Measurements from ENCODE around the gene DLL4. TPM values are rescaled to one million over a fixed set of nuclear protein-coding genes. Genes with fewer than 3 reads are reported as not detected.

DLL4 gene
- total RNA-seq, 1 donor from 2014 or later, result 15.2 TPM

DNA sequence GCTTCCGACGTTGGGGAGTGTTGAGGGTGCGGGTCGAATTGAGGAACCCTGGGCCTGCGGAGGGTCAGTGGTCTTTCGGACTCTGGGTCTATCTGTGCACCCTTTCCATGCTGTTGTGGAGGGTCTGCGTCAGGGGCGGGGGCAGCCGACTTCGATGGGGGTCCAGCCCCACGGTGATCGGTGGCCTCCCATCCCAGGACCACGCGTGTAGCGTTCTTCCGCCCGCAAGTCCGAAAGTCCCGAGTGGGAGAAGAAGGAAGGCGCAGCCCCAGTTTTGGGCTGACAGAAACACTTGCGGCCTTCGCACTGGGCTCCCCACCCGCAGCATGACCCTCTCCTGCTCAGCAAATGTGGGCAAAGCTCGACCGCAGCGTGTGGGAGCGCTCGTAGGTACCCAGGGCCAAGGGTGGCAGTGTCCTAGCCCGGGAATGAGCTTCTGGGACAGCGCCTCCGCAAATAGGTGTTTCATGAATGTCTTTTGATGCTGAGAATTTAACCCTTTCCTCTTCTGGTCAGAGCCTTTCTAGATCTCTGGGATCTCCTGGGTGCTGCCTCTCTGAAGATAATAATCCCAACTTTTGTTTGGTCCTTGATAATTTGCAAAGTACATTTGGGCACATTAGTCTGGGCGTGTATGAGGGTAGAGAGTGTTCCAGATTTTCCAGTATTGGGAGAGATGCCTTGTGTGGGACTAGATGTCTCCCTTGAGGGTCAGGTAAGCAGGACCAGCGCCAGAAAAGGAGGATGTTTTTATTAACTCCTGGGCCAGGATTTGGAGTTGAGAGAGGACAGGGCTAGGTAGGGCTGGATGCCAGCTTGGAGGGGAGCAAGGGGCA lies 2.3 kb upstream of the DLL4 start:
- no peak for DNase-seq (ENCODE audit: low spot score)

GRCh38 chr15:40927495-40927872 lies 1.7 kb upstream of the DLL4 start:
- no peak for DNase-seq (ENCODE audit: low spot score)

DNA sequence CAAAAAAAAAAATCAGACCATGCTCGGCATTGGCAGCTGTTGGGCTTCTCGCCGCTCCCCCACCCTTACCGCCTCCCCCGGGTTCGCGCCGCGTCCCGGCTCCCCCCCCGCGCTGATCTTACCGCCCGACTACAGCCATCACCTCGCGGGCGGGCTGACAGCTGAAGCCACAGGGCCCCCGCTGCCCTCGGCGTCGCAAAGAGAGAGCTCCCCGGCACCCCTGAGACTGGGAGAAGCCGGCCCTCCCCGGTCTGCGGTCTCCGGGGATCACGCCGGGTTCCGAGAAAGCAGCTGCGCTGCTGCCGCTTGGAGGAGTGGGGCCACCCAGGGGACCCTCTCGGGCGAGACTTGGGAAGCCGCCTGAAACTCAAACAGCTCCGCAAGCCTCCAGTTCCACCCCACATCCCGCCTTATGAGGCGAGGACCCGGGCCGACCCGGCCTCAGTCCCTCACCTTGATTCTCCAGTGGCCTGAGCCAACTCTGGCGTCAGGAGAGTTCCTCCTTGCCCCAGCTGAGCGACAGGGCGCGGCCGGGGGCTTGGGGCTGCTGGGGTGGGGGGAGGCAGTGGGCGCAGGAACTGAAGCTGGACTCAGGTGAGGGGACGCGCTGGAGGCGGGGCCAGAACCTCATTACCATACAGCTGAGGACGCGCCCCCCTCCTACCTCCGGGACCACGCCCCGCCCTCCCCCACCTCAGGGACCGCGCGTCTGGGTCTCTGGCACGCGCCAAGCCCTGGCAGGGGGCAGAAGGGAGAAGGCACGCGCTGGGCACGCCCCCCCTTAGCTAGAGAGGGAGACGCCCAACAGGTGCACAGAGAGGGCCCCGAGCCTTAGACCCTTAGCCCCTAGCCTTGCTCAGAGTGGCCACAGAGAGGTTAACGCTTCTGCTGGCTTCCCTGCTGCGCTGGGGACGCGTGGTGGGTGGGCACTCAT lies 1.0 kb upstream of the DLL4 start:
- DNase-seq (ENCODE audit: low spot score), result no peak

- DNase-seq (ENCODE audit: low spot score), result no peak
Observed at GRCh38 chr15:40929660-40930429, 705 bp downstream of the DLL4 start.

- DNase-seq (ENCODE audit: low spot score), result no peak
Observed at GRCh38 chr15:40930430-40931299, 1.5 kb downstream of the DLL4 start.

DNA sequence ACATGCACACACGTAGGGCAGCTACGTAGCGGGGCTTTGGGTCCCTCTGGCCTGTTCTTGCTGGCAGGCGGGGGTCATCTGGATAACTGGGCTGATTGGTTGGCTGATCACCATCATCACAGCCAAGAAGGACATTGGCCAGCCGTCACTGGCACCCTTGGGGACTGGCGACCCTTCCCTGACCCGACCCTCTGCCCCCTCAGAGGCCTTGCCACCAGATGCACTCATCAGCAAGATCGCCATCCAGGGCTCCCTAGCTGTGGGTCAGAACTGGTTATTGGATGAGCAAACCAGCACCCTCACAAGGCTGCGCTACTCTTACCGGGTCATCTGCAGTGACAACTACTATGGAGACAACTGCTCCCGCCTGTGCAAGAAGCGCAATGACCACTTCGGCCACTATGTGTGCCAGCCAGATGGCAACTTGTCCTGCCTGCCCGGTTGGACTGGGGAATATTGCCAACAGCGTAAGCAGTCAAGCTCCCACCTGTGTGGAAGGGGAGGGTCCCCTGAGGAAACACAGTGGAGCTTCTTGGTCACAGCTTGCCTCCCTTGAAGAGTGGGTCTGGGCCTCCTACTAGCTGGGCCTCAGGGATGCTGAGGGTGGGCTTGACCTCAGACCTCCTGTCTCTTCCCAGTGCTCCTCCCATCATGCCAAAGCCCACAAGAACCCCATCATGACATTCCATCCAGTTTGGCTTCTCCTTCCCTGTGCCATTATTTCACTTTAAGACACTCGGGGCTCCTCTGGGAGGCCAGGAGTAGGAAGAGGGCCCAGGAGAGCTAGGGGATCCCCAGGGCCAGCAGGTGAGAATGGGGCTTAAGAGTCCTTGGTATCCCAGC lies 2.4 kb downstream of the DLL4 start:
- no peak for DNase-seq (ENCODE audit: low spot score)

GRCh38 chr15:40932156-40932555 lies 3.0 kb downstream of the DLL4 start:
- no peak for DNase-seq (ENCODE audit: low spot score)

GRCh38 chr15:40932649-40933516 lies 3.7 kb downstream of the DLL4 start:
- DNase-seq (ENCODE audit: low spot score), result no peak

DNA sequence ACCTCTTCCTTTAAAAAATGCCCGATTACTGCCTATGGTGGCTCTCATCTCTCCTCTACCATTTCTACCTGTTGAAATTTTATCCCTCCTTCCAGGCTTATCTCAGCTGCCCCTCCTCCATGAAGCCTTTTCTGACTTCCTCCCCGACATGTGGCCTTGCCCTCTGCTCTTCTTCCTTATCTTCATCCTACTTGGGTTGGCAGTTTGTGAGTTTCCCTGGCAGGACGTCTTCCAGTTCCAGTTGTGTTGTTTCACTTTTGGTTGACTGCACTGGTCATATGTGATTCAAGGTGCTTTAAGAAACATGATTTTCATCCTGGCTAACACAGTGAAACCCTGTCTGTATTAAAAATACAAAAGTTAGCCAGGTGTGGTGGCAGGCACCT lies 4.4 kb downstream of the DLL4 start:
- no peak for DNase-seq (ENCODE audit: low spot score)

- no peak for DNase-seq (ENCODE audit: low spot score)
Observed at GRCh38 chr15:40934457-40934856, 5.3 kb downstream of the DLL4 start.

- DNase-seq (ENCODE audit: low spot score), result no peak
Observed at GRCh38 chr15:40936234-40936708, 7.1 kb downstream of the DLL4 start.

DNA sequence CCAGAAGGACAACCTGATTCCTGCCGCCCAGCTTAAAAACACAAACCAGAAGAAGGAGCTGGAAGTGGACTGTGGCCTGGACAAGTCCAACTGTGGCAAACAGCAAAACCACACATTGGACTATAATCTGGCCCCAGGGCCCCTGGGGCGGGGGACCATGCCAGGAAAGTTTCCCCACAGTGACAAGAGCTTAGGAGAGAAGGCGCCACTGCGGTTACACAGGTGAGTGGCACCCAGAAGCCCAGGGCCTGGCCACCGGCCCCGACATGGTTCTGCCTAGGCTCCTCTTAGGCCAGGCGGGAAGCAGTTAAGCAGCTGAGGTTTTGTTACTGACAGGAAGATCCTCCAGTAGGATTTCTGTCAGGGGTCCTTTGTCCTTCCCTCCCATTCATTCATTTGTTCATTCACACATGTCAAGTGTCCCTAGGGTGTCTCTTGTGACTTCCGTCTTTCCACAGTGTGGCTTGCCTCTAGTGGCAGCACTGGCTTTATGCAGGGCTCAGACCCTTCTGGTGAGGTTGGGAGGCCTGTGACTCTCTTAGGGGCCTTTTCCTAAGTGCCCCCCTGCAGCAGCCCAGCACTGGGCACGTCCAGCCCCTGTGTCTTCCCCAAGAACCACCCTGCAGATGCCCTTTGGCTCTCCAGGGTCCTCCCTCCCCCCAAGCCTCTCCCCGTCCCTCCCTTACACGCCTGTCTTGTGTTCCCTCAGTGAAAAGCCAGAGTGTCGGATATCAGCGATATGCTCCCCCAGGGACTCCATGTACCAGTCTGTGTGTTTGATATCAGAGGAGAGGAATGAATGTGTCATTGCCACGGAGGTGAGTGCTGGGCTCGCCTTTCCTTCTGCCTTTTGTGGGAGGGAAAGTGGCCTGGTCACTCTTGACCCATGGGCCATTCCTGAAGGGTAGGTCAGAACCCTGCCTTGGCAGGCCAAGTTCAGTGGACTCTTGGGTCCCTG lies 7.8 kb downstream of the DLL4 start:
- DNase-seq (ENCODE audit: low spot score), result no peak

- no peak for DNase-seq (ENCODE audit: low spot score)
Observed at GRCh38 chr15:40937762-40938535, 8.8 kb downstream of the DLL4 start.

- DNase-seq (ENCODE audit: low spot score), result no peak
Observed at GRCh38 chr15:40938536-40938870, 9.4 kb downstream of the DLL4 start.

GRCh38 chr15:40940296-40940801 lies 11.2 kb downstream of the DLL4 start:
- DNase-seq (ENCODE audit: low spot score), result no peak

DNA sequence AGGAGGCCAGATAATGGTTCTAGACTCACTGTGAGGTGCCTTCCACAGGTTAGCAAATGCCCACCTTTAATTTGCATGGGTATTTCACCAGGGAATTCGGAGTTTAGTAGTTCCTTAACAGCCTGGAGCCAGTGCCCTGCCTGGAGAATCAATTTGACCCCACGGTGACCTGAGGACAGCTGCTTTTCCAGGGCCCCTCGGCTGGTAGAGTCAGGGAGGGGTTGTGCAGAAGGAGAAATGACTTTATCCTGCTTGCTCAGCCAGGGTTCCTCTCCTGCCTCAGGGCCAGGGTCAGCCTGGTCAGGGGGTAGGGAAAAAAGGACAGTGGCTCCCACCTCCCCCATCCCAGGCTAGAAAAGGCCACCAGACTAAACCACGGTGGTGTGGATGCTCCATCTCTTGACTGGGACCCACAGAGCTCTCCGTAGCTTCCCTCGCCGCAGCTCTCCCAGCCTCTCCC lies 12.0 kb downstream of the DLL4 start:
- DNase-seq (ENCODE audit: low spot score), result no peak
